HEK293 (cell line): ENCODE results near the gene BCAS3.

ENCODE experiments used
- PRDM2 ChIP-seq: fragments of 450-650 bp; formaldehyde crosslinking; IDR thresholded peaks from 2 replicates; pipeline ENCODE4 v1.5.1; 2016; ENCODE audit warnings: missing biosample characterization, missing genetic modification characterization, borderline replicate concordance
- SCRT2 ChIP-seq: fragments of 450-650 bp; formaldehyde crosslinking; IDR thresholded peaks from 2 replicates; pipeline ENCODE4 v1.5.1; 2016; ENCODE audit warnings: missing biosample characterization, missing genetic modification characterization
- TRIM28 ChIP-seq: IDR thresholded peaks from 2 replicates; pipeline ENCODE4 v1.6.1; 2011; ENCODE audit warnings: low read length, control low read depth, borderline replicate concordance
- ZNF121 ChIP-seq: fragments of 450-650 bp; formaldehyde crosslinking; IDR thresholded peaks from 2 replicates; pipeline ENCODE4 v1.5.1; 2016; ENCODE audit warnings: missing biosample characterization, missing genetic modification characterization
- ZNF175 ChIP-seq: fragments of 450-650 bp; formaldehyde crosslinking; IDR thresholded peaks from 2 replicates; pipeline ENCODE4 v1.5.1; 2016; ENCODE audit warnings: missing biosample characterization, missing genetic modification characterization
- ZNF37A ChIP-seq: fragments of 450-650 bp; IDR thresholded peaks from 2 replicates; pipeline ENCODE4 v1.5.1; 2018; ENCODE audit warnings: missing biosample characterization, missing genetic modification characterization
- ZNF777 ChIP-seq: fragments of 450-650 bp; formaldehyde crosslinking; IDR thresholded peaks from 2 replicates; pipeline ENCODE4 v1.5.1; 2017; ENCODE audit warnings: missing biosample characterization, missing genetic modification characterization, borderline replicate concordance
- TF ChIP-seq, protein P1 (sequence below): fragments of 450-650 bp; formaldehyde crosslinking; IDR thresholded peaks from 2 replicates; pipeline ENCODE4 v1.5.1; 2016; ENCODE audit warnings: missing biosample characterization, missing genetic modification characterization

- TF ChIP-seq SCRT2 (tag by site-specific recombination): no peak
- no peak for TF ChIP-seq ZNF777
- TF ChIP-seq ZNF175 (tag by site-specific recombination): no peak
- TF ChIP-seq TRIM28: no peak
- TF ChIP-seq, protein P1, sequence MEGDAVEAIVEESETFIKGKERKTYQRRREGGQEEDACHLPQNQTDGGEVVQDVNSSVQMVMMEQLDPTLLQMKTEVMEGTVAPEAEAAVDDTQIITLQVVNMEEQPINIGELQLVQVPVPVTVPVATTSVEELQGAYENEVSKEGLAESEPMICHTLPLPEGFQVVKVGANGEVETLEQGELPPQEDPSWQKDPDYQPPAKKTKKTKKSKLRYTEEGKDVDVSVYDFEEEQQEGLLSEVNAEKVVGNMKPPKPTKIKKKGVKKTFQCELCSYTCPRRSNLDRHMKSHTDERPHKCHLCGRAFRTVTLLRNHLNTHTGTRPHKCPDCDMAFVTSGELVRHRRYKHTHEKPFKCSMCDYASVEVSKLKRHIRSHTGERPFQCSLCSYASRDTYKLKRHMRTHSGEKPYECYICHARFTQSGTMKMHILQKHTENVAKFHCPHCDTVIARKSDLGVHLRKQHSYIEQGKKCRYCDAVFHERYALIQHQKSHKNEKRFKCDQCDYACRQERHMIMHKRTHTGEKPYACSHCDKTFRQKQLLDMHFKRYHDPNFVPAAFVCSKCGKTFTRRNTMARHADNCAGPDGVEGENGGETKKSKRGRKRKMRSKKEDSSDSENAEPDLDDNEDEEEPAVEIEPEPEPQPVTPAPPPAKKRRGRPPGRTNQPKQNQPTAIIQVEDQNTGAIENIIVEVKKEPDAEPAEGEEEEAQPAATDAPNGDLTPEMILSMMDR (tag by site-specific recombination): no peak
- TF ChIP-seq ZNF37A: no peak
- TF ChIP-seq PRDM2 (tag by site-specific recombination): no peak
- no peak for TF ChIP-seq ZNF121 (tag by site-specific recombination)
Measured at GRCh38 chr17:60832631-60833030, 155.0 kb downstream of the BCAS3 start.
